Measurements from ENCODE around the gene ZSCAN21. TPM values are rescaled to one million over a fixed set of nuclear protein-coding genes. Genes with fewer than 3 reads are reported as not detected.

The ZSCAN21 gene
- total and polyA plus RNA-seq, 2 of the 4 experiments (the other 2 are of a cell fraction), result 11.5 to 13.3 TPM

- H3K36me3 ChIP-seq (ENCODE audit: control insufficient read depth, insufficient read depth, low read length), result peaks cover 55% of the 10 kb centered on the region
- POLR2A ChIA-PET (ENCODE audit: unreplicated experiment), result interaction anchor here (0.5 kb wide), 1 partner anchor 12 kb away, joined by 4 read pairs; no protein-coding TSS in a partner anchor
- H4K91ac ChIP-seq (ENCODE audit: insufficient read depth, low read depth, low read length), result no peak overlapping the region
These were observed 17.4 kb downstream of the ZSCAN21 start for GRCh38 chr7:100066953-100067352.

More at GRCh38 chr7:100066953-100067352, 17.4 kb downstream of the ZSCAN21 start:
- 80% methylated on average over 2 of the region's 7 CpGs; no CpG with 5 or more reads in 1 of the 2 experiments for WGBS, 2 experiments (ENCODE audit: extremely low coverage in 2 of 2, insufficient read length in 1 of 2)
- H3K4me3 ChIP-seq (ENCODE audit: insufficient read depth, low read depth, low read length), result no peak overlapping the region
- no peaks in the 10 kb centered on the region for H3K27me3 ChIP-seq (ENCODE audit: control insufficient read depth, insufficient read depth, low read length)
- ATAC-seq (ENCODE audit: low read depth) (no peak), DNase-seq (no peak)
- H3K9me1 ChIP-seq (ENCODE audit: insufficient read depth, low read length), result 0 out of 2 replicates have a peak, but pooled peaks cover 3% of the 10 kb centered on the region
- no peak for TF ChIP-seq RAD21 (IDR thresholded peaks at IDR 0.05; ENCODE audit: low read length)
- TF ChIP-seq RFX5 (IDR thresholded peaks at IDR 0.05; ENCODE audit: low read depth, low read length), result no peak
- TF ChIP-seq RCOR1 (IDR thresholded peaks at IDR 0.05; ENCODE audit: insufficient replicate concordance, low read length), result no peak
- no peak for TF ChIP-seq SMC3 (IDR thresholded peaks at IDR 0.05; ENCODE audit: low read depth, low read length)
- TF ChIP-seq POLR2A (IDR thresholded peaks at IDR 0.05; ENCODE audit: low read depth, low read length), result no peak
- no peak for TF ChIP-seq MXI1 (IDR thresholded peaks at IDR 0.05; ENCODE audit: borderline replicate concordance, low read depth, low read length)
- no peak for TF ChIP-seq MAZ (IDR thresholded peaks at IDR 0.05; ENCODE audit: borderline replicate concordance, low read depth, low read length)
- TF ChIP-seq USF2 (IDR thresholded peaks at IDR 0.05; ENCODE audit: low read depth, low read length), result no peak
- TF ChIP-seq NFE2L2 (IDR thresholded peaks at IDR 0.05; ENCODE audit: low read depth, low read length), result no peak
- no peak overlapping the region for H3K56ac ChIP-seq (ENCODE audit: extremely low read depth, insufficient read depth, low read length)
- no peak overlapping the region for H4K8ac ChIP-seq (ENCODE audit: low read depth in 2 of 2, low read length in 2 of 2)
- H3K14ac ChIP-seq (replicated peaks; ENCODE audit: low read depth, low read length), result no peak overlapping the region
- peaks cover 18 to 19% of the 10 kb centered on the region in 2 experiments; a peak in 3 of 4 replicates for H3K79me1 ChIP-seq (ENCODE audit: low read depth in 1 of 2, low read length in 2 of 2)
- no peak overlapping the region for H2BK20ac ChIP-seq (ENCODE audit: low read depth, low read length)
- no peak overlapping the region for H2AK5ac ChIP-seq (ENCODE audit: low read depth, low read length)
- H3K4ac ChIP-seq (ENCODE audit: low read depth, low read length), result no peak overlapping the region
- no peak overlapping the region for H3K27ac ChIP-seq (ENCODE audit: insufficient read depth, low read length)
- peaks cover 37% of the 10 kb centered on the region for H3K9me3 ChIP-seq (ENCODE audit: control insufficient read depth, insufficient read depth, low read length)
- no peak overlapping the region for H2AK9ac ChIP-seq (replicated peaks; ENCODE audit: low read depth, low read length, poor library complexity)
- H2BK120ac ChIP-seq (ENCODE audit: low read depth, low read length), result no peak overlapping the region
- intact Hi-C loops (cut with micrococcal nuclease) (no loop called here), dilution Hi-C loops (cut with HindIII; ENCODE audit: low sequenced_read_pairs, unreplicated experiment) (no loop called here), in situ Hi-C loops (cut with MboI; ENCODE audit: low sequenced_read_pairs) (no loop called here)
- H2BK15ac ChIP-seq (ENCODE audit: low read depth, low read length), result no peak overlapping the region
- no TSS peak for BruUV-seq (replicated peaks)
- H3K23ac ChIP-seq (ENCODE audit: low read depth, low read length), result no peak overlapping the region
- H2AFZ ChIP-seq (replicated peaks; ENCODE audit: low read length, poor library complexity), result no peak overlapping the region
- H3K4me1 ChIP-seq (ENCODE audit: control insufficient read depth, insufficient read depth, low read length), result peaks cover 2% of the 10 kb centered on the region; the same call in 1 of the 2 replicates
- H3K9ac ChIP-seq (ENCODE audit: low read depth, low read length), result no peak overlapping the region
- H4K5ac ChIP-seq (ENCODE audit: low read depth, low read length), result no peak overlapping the region
- no peak overlapping the region for H3K18ac ChIP-seq (ENCODE audit: low read depth, low read length)
- H4K20me1 ChIP-seq (ENCODE audit: insufficient read depth, low read length), result no peaks in the 10 kb centered on the region; the same call in 1 of the 2 replicates
- CTCF ChIA-PET, result no interaction called here
- no peak overlapping the region for H3K4me2 ChIP-seq (ENCODE audit: low read depth, low read length)
- no peak overlapping the region for H2BK5ac ChIP-seq (ENCODE audit: low read depth, low read length, poor library complexity, severe bottlenecking)

Measured in IMR-90 (cell line).